Ishikawa (cell line): ENCODE results near the gene SLC6A12.

Source experiments
- CEBPB ChIP-seq: IDR thresholded peaks from 2 replicates; pipeline ENCODE4 v1.6.1; 2012
- CREB1 ChIP-seq: IDR thresholded peaks from 2 replicates; pipeline ENCODE4 v1.6.1; 2012; ENCODE audit warnings: low read depth
- EGR1 ChIP-seq: IDR thresholded peaks from 2 replicates; pipeline ENCODE4 v1.6.1; 2012
- EP300 ChIP-seq: IDR thresholded peaks from 2 replicates; pipeline ENCODE4 v1.6.1; 2012; ENCODE audit warnings: borderline replicate concordance
- FOXM1 ChIP-seq: IDR thresholded peaks from 2 replicates; pipeline ENCODE4 v1.6.1; 2012; ENCODE audit warnings: low read depth, borderline replicate concordance
- MAX ChIP-seq: IDR thresholded peaks from 2 replicates; pipeline ENCODE4 v1.6.1; 2012
- NFIC ChIP-seq: IDR thresholded peaks from 2 replicates; pipeline ENCODE4 v1.6.1; 2012
- RAD21 ChIP-seq: IDR thresholded peaks from 2 replicates; pipeline ENCODE4 v1.6.1; 2012; ENCODE audit warnings: low read depth
- REST ChIP-seq: IDR thresholded peaks from 2 replicates; pipeline ENCODE4 v1.6.1; 2012; ENCODE audit warnings: low read depth, mild to moderate bottlenecking
- TAF1 ChIP-seq: IDR thresholded peaks from 2 replicates; pipeline ENCODE4 v1.6.1; 2012; ENCODE audit warnings: low read depth, mild to moderate bottlenecking
- TCF12 ChIP-seq: IDR thresholded peaks from 2 replicates; pipeline ENCODE4 v1.6.1; 2012; ENCODE audit warnings: low read depth
- TEAD4 ChIP-seq: IDR thresholded peaks from 2 replicates; pipeline ENCODE4 v1.6.1; 2012
- USF1 ChIP-seq: IDR thresholded peaks from 2 replicates; pipeline ENCODE4 v1.6.1; 2012
- YY1 ChIP-seq: IDR thresholded peaks from 2 replicates; pipeline ENCODE4 v1.6.1; 2012; ENCODE audit warnings: low read depth
- ZBTB7A ChIP-seq: IDR thresholded peaks from 2 replicates; pipeline ENCODE4 v1.6.1; 2012; ENCODE audit warnings: low read depth

Gene SLC6A12

GRCh38 chr12:220946-221550 lies 7.1 kb upstream of the SLC6A12 start:
- TF ChIP-seq EGR1: no peak
- no peak for TF ChIP-seq CREB1
- no peak for TF ChIP-seq REST
- no peak for TF ChIP-seq YY1
- TF ChIP-seq RAD21: no peak
- no peak for TF ChIP-seq USF1
- no peak for TF ChIP-seq CEBPB
- no peak for TF ChIP-seq ZBTB7A

GRCh38 chr12:220491-220890 lies 6.5 kb upstream of the SLC6A12 start:
- TF ChIP-seq RAD21: no peak
- no peak for TF ChIP-seq REST
- no peak for TF ChIP-seq FOXM1
- no peak for TF ChIP-seq TAF1
- TF ChIP-seq TCF12: no peak
- no peak for TF ChIP-seq EP300
- TF ChIP-seq ZBTB7A: no peak
- TF ChIP-seq YY1: no peak
- TF ChIP-seq CEBPB: no peak
- TF ChIP-seq NFIC: no peak
- no peak for TF ChIP-seq TEAD4
- TF ChIP-seq CREB1: no peak
- TF ChIP-seq USF1: no peak
- TF ChIP-seq EGR1: no peak
- no peak for TF ChIP-seq MAX

GRCh38 chr12:219891-220352 lies 6.0 kb upstream of the SLC6A12 start:
- peak; percentile 37; the same call in 1 of the 2 replicates for TF ChIP-seq EP300
- TF ChIP-seq TCF12: peak; percentile 72
- no peak for TF ChIP-seq FOXM1
- peak; percentile 37; the same call in 1 of the 2 replicates for TF ChIP-seq TAF1
- no peak for TF ChIP-seq REST
- TF ChIP-seq TEAD4: peak; percentile 62; the same call in 1 of the 2 replicates
- no peak; the same call in 1 of the 2 replicates for TF ChIP-seq EGR1
- no peak for TF ChIP-seq USF1
- 0 out of 2 replicates have a peak, but pooled peaks have one; percentile 4 for TF ChIP-seq NFIC
- peak; percentile 68; the same call in 1 of the 2 replicates for TF ChIP-seq ZBTB7A
- TF ChIP-seq YY1: no peak; the same call in none of the 2 replicates
- no peak for TF ChIP-seq CREB1
- TF ChIP-seq MAX: peak; percentile 61; the same call in 1 of the 2 replicates
- peak; percentile 99 for TF ChIP-seq RAD21
- no peak for TF ChIP-seq CEBPB
